CD8-positive, alpha-beta memory T cell (primary cell): ENCODE results near the gene ZNF512. TPM values are rescaled to one million over a fixed set of nuclear protein-coding genes. Genes with fewer than 3 reads are reported as not detected.

Source experiments
- CTCF ChIA-PET: fragments of 350-600 bp; sonication (Branson Sonifier 250); formaldehyde crosslinking; loops from one replicate; lab custom pipeline; 2021; ENCODE audit warnings: antibody characterized with exemption; lab: Charles Lee
- POLR2A ChIA-PET: fragments of 350-600 bp; sonication (Branson Sonifier 250); formaldehyde crosslinking; loops from one replicate; lab custom pipeline; 2021; ENCODE audit warnings: antibody characterized with exemption; lab: Charles Lee
- DNase-seq, 5 donors: peaks; one replicate each; pipeline versions ENCODE4 v3.0.0 to v3.0.0-alpha.2; 2020 to 2022; ENCODE audit warnings: mixed read lengths in 1 of 5
- H3K27ac ChIP-seq: one replicate; pipeline ENCODE4 v1.7.0; 2013; ENCODE audit warnings: low read depth, mild to moderate bottlenecking, low read length, moderate library complexity
- H3K27me3 ChIP-seq: 2 replicates; pipeline ENCODE4 v1.7.0; 2013; ENCODE audit warnings: low read length, mild to moderate bottlenecking; ENCODE audit not compliant: insufficient read depth, poor library complexity, severe bottlenecking
- H3K36me3 ChIP-seq: 2 replicates; pipeline ENCODE4 v1.7.0; 2013; ENCODE audit warnings: mild to moderate bottlenecking, low read length, moderate library complexity; ENCODE audit not compliant: insufficient read depth
- H3K4me1 ChIP-seq: 2 replicates; pipeline ENCODE4 v1.7.0; 2013; ENCODE audit warnings: mild to moderate bottlenecking, low read length, moderate library complexity; ENCODE audit not compliant: insufficient read depth
- H3K4me3 ChIP-seq: 2 replicates; pipeline ENCODE4 v1.7.0; 2013; ENCODE audit warnings: mild to moderate bottlenecking, low read length
- H3K9me3 ChIP-seq: 2 replicates; pipeline ENCODE4 v1.7.0; 2013; ENCODE audit warnings: mild to moderate bottlenecking, low read length
- H3K27ac Mint-ChIP-seq, 8 donors: one replicate each; pipeline ENCODE4 v1.8.0; 2020 to 2021; ENCODE audit warnings: mixed read lengths in 8 of 8, mild to moderate bottlenecking in 6 of 8, inconsistent platforms in 3 of 8, moderate library complexity in 3 of 8
- H3K27me3 Mint-ChIP-seq, 2 donors: one replicate each; pipeline ENCODE4 v1.8.0; 2020 to 2021; ENCODE audit warnings: mixed read lengths in 2 of 2, mild to moderate bottlenecking in 1 of 2, moderate library complexity in 1 of 2
- H3K36me3 Mint-ChIP-seq, 3 donors: one replicate each; pipeline ENCODE4 v1.8.0; 2020 to 2021; ENCODE audit warnings: mixed read lengths in 3 of 3, inconsistent platforms in 1 of 3, mild to moderate bottlenecking in 1 of 3
- H3K4me1 Mint-ChIP-seq, 3 donors: one replicate each; pipeline ENCODE4 v1.8.0; 2020 to 2021; ENCODE audit warnings: mixed read lengths in 3 of 3, inconsistent platforms in 1 of 3, mild to moderate bottlenecking in 1 of 3
- H3K4me3 Mint-ChIP-seq, 7 donors: one replicate each; pipeline ENCODE4 v1.8.0; 2020 to 2021; ENCODE audit warnings: mixed read lengths in 7 of 7, mild to moderate bottlenecking in 6 of 7, moderate library complexity in 4 of 7, inconsistent platforms in 2 of 7
- H3K9me3 Mint-ChIP-seq, 5 donors: one replicate each; pipeline ENCODE4 v1.8.0; 2020 to 2022; ENCODE audit warnings: mixed read lengths in 5 of 5, mild to moderate bottlenecking in 3 of 5, moderate library complexity in 2 of 5, inconsistent platforms in 1 of 5
- polyA plus RNA-seq: library from polyadenylated mRNA; unstranded; fragments of 300-500 nt; fragmentation: Illumina TruSeq; gene quantifications from one replicate; pipeline ENCODE4 v1.2.3, GENCODE V29; 2021
- total RNA-seq, 2 experiments: library from RNA; stranded (reverse); gene quantifications; one replicate each; pipeline ENCODE4 v1.2.3, GENCODE V29; 2021

Gene ZNF512
- total and polyA plus RNA-seq, 3 experiments from 2014 or later, result 20.6 to 39.1 (median 21.8) TPM

DNA sequence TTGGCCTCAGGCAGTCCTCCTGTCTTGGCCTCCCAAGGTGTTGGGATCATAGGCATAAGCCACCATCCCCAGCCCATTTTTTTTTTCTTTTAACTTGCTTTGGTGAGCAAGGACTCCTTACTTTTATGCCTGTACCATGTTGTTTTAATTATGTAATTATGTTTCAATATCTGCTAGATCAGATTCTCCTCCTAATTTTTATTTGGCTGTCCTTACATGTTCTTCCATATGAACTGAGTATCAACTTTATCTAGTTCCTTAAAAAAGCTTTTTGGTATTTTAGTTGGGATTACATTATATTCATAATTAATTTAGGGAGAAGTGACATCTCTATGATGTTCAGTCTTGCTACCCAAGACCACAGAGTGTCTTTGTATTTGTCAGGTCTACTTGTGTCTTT lies 62.4 kb downstream of the ZNF512 start:
- Mint-ChIP-seq H3K27ac (no peak overlapping the region), H3K4me3 (no peak overlapping the region), H3K36me3 (peaks cover 0 to 81% (median 17%) of the 10 kb centered on the region in 3 donors), H3K4me1 (peaks cover 0 to 2% (median 0%) of the 10 kb centered on the region in 3 donors), H3K9me3 (no peaks in the 10 kb centered on the region), H3K27me3 (no peaks in the 10 kb centered on the region)
- POLR2A ChIA-PET, result no interaction called here
- Histone ChIP-seq H3K27me3 (no peaks in the 10 kb centered on the region), H3K27ac (no peak overlapping the region), H3K9me3 (no peaks in the 10 kb centered on the region), H3K4me1 (no peaks in the 10 kb centered on the region), H3K4me3 (no peak overlapping the region), H3K36me3 (peaks cover 44% of the 10 kb centered on the region)
- CTCF ChIA-PET, result interaction anchor here (1.1 kb wide), 1 partner anchor 16 kb away, joined by 3 read pairs; the partner anchor contains the start of genes CCDC121 and GPN1
- no peak for DNase-seq

DNA sequence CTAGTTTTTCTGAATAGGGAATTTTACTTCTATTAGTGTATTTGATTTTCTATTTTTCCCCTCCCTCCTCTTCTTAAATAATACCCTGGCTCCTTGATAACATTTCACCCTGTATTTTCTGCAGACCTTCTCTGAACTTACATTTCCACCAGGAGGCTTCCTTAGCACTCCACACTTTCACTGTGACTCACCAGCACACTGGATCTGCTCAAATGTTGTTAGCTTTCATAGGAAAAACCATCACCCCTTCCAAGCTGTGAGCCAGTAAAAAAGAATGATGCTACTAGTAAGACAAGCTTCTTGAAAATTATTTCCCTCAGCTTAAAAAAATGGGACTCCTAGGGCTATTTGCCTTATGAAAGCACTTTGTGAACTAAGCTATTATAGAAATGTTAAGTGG lies 64.4 kb downstream of the ZNF512 start:
- no peaks in the 10 kb centered on the region for H3K4me1 ChIP-seq
- Mint-ChIP-seq H3K36me3 (peaks cover 0 to 79% (median 12%) of the 10 kb centered on the region in 3 donors), H3K27me3 (no peaks in the 10 kb centered on the region), H3K9me3 (no peaks in the 10 kb centered on the region), H3K4me1 (peaks cover 0 to 2% (median 0%) of the 10 kb centered on the region in 3 donors), H3K4me3 (no peak overlapping the region), H3K27ac (peak overlapping the region in 4 of 8 donors; percentile 38 to 69 (median 52))
- no peaks in the 10 kb centered on the region for H3K9me3 ChIP-seq
- DNase-seq, result no peak
- H3K27ac ChIP-seq, result no peak overlapping the region
- no peak overlapping the region for H3K4me3 ChIP-seq
- H3K27me3 ChIP-seq, result no peaks in the 10 kb centered on the region
- ChIA-PET CTCF (interaction anchor here (1.4 kb wide), 1 partner anchor 35 kb away, joined by 3 read pairs; no protein-coding TSS in a partner anchor), POLR2A (interaction anchor here (0.6 to 0.8 kb wide), 2 partner anchors 18 to 26 kb away, joined by 3 read pairs; no protein-coding TSS in a partner anchor)
- peaks cover 39% of the 10 kb centered on the region for H3K36me3 ChIP-seq

DNA sequence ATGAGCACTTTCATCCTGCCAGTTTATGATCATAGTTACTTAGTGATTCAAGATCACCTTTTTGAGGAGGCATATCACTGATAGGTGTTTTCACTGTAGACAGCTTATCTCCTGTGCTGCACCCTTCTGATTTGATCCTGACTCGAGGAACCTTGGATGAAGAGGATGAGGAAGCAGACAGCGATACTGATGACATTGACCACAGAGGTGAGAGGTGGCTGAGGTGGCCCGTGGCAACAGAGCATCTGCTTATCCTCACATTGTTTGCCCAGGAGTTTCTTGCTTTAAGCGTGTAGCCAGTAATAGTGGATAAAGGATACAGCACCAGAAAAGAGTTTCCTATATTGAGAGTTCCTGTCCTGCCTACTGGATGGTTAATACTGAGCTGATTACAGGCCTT lies 64.9 kb downstream of the ZNF512 start:
- H3K27ac Mint-ChIP-seq, result peak overlapping the region in 2 of 8 donors; percentile 38 to 80
- H3K27ac ChIP-seq, result no peak overlapping the region
- H3K36me3 Mint-ChIP-seq, result peaks cover 0 to 80% (median 12%) of the 10 kb centered on the region in 3 donors
- no peak overlapping the region for H3K4me3 ChIP-seq
- no peak for DNase-seq
- no peaks in the 10 kb centered on the region for H3K9me3 ChIP-seq
- POLR2A ChIA-PET, result no interaction called here
- H3K27me3 ChIP-seq, result no peaks in the 10 kb centered on the region
- H3K4me1 ChIP-seq, result no peaks in the 10 kb centered on the region
- CTCF ChIA-PET, result interaction anchor here (1.4 kb wide), 1 partner anchor 35 kb away, joined by 3 read pairs; no protein-coding TSS in a partner anchor
- H3K4me1 Mint-ChIP-seq, result peaks cover 0 to 4% (median 2%) of the 10 kb centered on the region in 3 donors
- H3K36me3 ChIP-seq, result peaks cover 42% of the 10 kb centered on the region
- H3K27me3 Mint-ChIP-seq, result no peaks in the 10 kb centered on the region
- H3K4me3 Mint-ChIP-seq, result no peak overlapping the region
- no peaks in the 10 kb centered on the region for H3K9me3 Mint-ChIP-seq

DNA sequence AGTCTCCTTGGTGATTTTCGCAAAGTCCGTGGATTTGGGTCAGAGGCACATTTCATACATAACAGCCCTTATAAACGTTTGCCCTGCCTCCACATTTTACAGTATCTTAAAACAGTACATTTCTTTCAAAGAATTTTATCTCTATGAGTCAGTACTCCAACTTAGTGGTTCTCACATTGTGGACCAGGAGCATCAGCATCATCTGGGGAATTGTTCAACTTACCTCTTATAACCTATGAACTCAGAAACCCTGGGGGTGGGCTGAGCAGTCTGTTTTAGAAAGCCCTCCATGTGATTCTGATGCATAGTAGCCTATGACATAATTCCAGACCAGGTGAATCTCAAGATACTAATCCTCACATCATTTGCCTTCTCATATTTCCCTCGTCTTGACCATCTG lies 68.2 kb downstream of the ZNF512 start:
- CTCF ChIA-PET, result interaction anchor here (0.9 kb wide), 1 partner anchor 31 kb away, joined by 3 read pairs; no protein-coding TSS in a partner anchor
- no peaks in the 10 kb centered on the region for H3K9me3 ChIP-seq
- no peaks in the 10 kb centered on the region for H3K4me1 ChIP-seq

DNA sequence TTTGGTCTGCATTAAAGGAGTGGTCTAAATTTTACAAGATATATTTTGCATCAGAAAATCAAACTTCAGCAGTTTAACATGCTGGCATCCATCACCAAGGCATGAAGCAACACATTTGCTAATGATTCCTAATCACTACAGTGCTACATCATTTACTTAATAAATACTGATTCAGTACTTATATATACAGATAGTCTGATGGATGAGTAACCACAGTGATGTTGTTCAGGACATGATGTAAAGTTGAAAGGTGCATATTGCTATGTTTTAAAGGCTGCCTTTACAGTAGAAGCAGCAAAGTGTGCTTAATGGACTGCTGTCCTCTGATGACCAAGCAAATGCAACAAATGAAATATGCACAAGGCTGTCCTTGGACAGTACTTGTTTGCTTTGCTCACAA lies 69.5 kb downstream of the ZNF512 start:
- Mint-ChIP-seq H3K4me3 (no peak overlapping the region), H3K9me3 (no peaks in the 10 kb centered on the region), H3K36me3 (peaks cover 0 to 92% (median 22%) of the 10 kb centered on the region in 3 donors), H3K27ac (peak overlapping the region in 3 of 8 donors; percentile 0 to 74 (median 35)), H3K4me1 (peaks cover 0 to 7% (median 5%) of the 10 kb centered on the region in 3 donors), H3K27me3 (no peaks in the 10 kb centered on the region)
- Histone ChIP-seq H3K4me3 (no peak overlapping the region), H3K4me1 (no peaks in the 10 kb centered on the region), H3K27me3 (no peaks in the 10 kb centered on the region), H3K27ac (no peak overlapping the region), H3K9me3 (no peaks in the 10 kb centered on the region), H3K36me3 (peaks cover 58% of the 10 kb centered on the region)
- no peak for DNase-seq
- ChIA-PET POLR2A (no interaction called here), CTCF (no interaction called here)

More for the DNA sequence above, 68.2 kb downstream of the ZNF512 start:
- Histone ChIP-seq H3K27me3 (no peaks in the 10 kb centered on the region), H3K36me3 (peaks cover 59% of the 10 kb centered on the region), H3K4me3 (no peak overlapping the region), H3K27ac (no peak overlapping the region)
- Mint-ChIP-seq H3K36me3 (peaks cover 0 to 91% (median 20%) of the 10 kb centered on the region in 3 donors), H3K27ac (no peak overlapping the region), H3K4me1 (peaks cover 0 to 7% (median 5%) of the 10 kb centered on the region in 3 donors), H3K4me3 (no peak overlapping the region), H3K27me3 (no peaks in the 10 kb centered on the region), H3K9me3 (no peaks in the 10 kb centered on the region)
- POLR2A ChIA-PET, result no interaction called here
- DNase-seq, result no peak

DNA sequence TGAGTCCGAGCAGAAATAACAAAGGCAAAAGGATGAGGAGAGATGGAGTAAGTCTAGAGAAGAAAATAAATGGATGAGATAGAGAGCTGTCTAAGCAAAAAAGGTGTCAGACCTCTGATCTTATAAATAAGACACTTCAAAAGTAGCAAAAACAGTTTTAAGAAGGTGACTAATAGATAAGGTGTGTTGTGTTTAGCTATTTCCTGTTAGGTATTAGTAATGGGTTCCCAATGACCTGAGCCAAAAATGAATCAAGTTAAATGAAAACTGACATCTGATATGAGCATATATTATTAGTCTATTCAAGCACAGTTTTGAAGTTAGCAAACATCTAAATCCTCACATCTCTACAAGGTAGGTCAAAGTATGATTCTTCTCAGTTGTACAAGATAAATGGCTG lies 69.9 kb downstream of the ZNF512 start:
- no peaks in the 10 kb centered on the region for H3K27me3 Mint-ChIP-seq
- POLR2A ChIA-PET, result no interaction called here
- H3K9me3 Mint-ChIP-seq, result no peaks in the 10 kb centered on the region
- no peak overlapping the region for H3K4me3 ChIP-seq
- no peaks in the 10 kb centered on the region for H3K4me1 ChIP-seq
- H3K4me3 Mint-ChIP-seq, result no peak overlapping the region
- no peak for DNase-seq
- H3K9me3 ChIP-seq, result no peaks in the 10 kb centered on the region
- H3K36me3 Mint-ChIP-seq, result peaks cover 0 to 92% (median 18%) of the 10 kb centered on the region in 3 donors
- H3K27me3 ChIP-seq, result no peaks in the 10 kb centered on the region
- peaks cover 0 to 7% (median 5%) of the 10 kb centered on the region in 3 donors for H3K4me1 Mint-ChIP-seq
- H3K27ac Mint-ChIP-seq, result peak overlapping the region in 4 of 8 donors; percentile 0 to 74 (median 24)
- CTCF ChIA-PET, result no interaction called here
- peaks cover 54% of the 10 kb centered on the region for H3K36me3 ChIP-seq
- H3K27ac ChIP-seq, result no peak overlapping the region

DNA sequence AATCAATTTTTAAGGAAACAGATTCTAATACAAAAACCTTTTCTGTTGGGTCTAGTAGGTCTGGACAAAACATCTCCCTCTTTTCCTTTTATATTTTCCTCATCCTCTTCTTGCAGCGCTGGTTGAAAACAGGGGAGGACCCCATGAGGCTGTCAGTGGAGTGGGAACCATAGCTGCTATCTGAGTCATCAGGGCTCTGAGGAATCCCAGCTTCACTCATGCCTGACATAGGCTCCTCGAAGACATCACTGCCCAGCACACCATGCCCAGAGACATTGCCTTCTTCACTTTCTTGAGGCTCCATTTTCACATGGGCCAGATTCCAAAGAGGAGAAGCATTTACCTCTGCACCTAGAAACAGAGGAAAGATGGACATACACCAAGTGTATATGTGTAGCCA lies 70.6 kb downstream of the ZNF512 start:
- peak overlapping the region in 3 of 8 donors; percentile 13 to 37 (median 27) for H3K27ac Mint-ChIP-seq
- Histone ChIP-seq H3K4me3 (no peak overlapping the region), H3K36me3 (peaks cover 52% of the 10 kb centered on the region), H3K27ac (no peak overlapping the region), H3K9me3 (no peaks in the 10 kb centered on the region), H3K4me1 (no peaks in the 10 kb centered on the region), H3K27me3 (no peaks in the 10 kb centered on the region)
- H3K4me1 Mint-ChIP-seq, result peaks cover 0 to 7% (median 7%) of the 10 kb centered on the region in 3 donors
- no peaks in the 10 kb centered on the region for H3K27me3 Mint-ChIP-seq
- H3K4me3 Mint-ChIP-seq, result no peak overlapping the region
- POLR2A ChIA-PET, result no interaction called here
- CTCF ChIA-PET, result no interaction called here
- peaks cover 0 to 90% (median 18%) of the 10 kb centered on the region in 3 donors for H3K36me3 Mint-ChIP-seq
- no peaks in the 10 kb centered on the region for H3K9me3 Mint-ChIP-seq
- no peak for DNase-seq

DNA sequence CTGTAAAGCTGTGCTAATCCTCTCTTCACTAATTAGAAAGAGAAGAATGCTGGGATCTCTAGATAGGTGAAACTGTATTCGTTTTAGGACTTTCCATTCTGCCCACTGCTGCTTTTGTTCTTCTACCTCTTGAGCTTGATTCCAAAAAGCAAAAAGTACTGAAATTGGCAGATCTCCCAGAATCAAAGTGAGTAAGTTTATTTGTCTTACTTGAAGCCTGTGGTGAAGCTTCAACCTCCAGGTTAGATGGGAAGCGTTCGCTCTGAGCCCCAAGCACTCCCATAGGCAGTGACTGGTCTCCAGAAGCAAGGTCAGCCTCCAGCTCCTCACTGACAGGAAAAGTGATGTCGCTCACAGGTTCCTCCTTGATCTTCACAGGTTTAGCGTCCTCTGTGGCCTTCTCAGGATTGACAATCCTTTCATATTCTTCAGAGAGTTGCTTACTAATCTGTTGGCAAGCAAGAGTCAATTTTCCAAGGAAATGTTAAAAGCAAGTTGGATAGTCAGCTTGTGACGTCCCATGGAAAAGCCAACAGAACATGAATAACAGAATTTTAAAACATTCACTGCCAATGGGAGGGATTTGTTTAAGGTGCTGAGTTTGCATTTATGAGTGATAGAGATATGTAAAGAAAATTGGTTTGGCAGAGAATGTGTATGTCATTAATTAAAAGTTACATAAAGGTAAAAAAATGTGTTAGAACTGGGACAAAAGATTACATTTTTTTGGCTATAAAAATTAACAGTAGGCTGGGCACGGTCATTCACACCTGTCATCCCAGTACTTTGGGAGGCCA lies 72.5 kb downstream of the ZNF512 start:
- Histone ChIP-seq H3K27me3 (no peaks in the 10 kb centered on the region), H3K36me3 (peaks cover 51% of the 10 kb centered on the region), H3K9me3 (no peaks in the 10 kb centered on the region), H3K4me1 (peaks cover 7% of the 10 kb centered on the region), H3K4me3 (no peak overlapping the region), H3K27ac (no peak overlapping the region)
- Mint-ChIP-seq H3K36me3 (peaks cover 7 to 90% (median 18%) of the 10 kb centered on the region in 3 donors), H3K4me1 (peaks cover 12 to 22% (median 18%) of the 10 kb centered on the region in 3 donors), H3K27me3 (no peaks in the 10 kb centered on the region), H3K9me3 (no peaks in the 10 kb centered on the region), H3K27ac (peak overlapping the region in 1 of 8 donors; percentile 63), H3K4me3 (no peak overlapping the region)
- no peak for DNase-seq
- ChIA-PET CTCF (interaction anchor here (1.3 kb wide), 1 partner anchor 28 kb away, joined by 3 read pairs; no protein-coding TSS in a partner anchor), POLR2A (no interaction called here)
